ENCODE data around the gene NDUFA7. TPM values are rescaled to one million over a fixed set of nuclear protein-coding genes. Genes with fewer than 3 reads are reported as not detected.

NDUFA7 gene
- total RNA-seq, 4 donors from 2014 or later = 11.2 to 40.0 (median 18.6) TPM

DNA sequence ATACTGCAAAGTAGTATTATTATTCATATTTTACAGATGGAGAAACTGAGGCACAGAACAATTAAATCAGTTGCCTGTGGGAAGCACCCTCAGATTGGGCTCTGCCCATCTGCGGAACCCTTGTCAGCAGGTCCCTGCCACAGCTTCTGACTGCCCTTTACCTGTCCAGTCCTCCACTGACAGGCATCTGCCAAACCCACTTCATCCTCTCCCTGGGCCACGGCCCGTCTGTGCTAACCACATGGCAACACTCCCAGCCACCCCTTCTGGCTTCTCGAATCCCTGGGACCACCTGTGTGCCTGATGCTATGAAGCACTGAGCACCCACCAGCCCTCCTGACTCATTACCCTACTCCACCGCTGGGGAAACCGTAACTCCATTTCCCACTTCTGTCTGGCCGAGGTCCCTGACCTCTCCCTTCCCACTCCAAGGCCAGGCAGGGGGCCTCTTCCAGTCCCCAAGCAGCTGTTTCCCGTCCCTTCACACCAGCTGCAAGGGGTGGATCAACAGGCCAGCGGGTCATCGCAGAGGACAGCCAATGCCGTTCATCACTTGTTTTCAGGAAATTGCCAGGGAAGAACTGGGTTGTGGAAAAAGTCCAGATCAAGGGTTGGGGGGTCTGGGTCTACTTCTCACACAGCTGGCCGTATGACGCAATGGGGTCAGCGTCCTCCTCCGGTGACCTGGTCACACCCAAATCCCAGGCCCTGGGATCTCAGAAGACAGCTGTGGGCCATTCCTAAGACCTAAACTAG lies 19.3 kb upstream of the NDUFA7 start:
- DNase-seq = peak; percentile 30
- Histone ChIP-seq H3K27ac (peak overlapping the region in 2 of 4 donors; percentile 37 to 53), H3K4me1 (peaks cover 0 to 14% (median 9%) of the 10 kb centered on the region in 4 donors), H3K4me3 (no peak overlapping the region), H3K27me3 (peaks cover 80% of the 10 kb centered on the region), H3K36me3 (no peaks in the 10 kb centered on the region), H3K9me3 (no peaks in the 10 kb centered on the region)
- TF ChIP-seq EP300 (IDR thresholded peaks at IDR 0.05; ENCODE audit: low read depth) = peak; percentile 28
- TF ChIP-seq, protein P1, sequence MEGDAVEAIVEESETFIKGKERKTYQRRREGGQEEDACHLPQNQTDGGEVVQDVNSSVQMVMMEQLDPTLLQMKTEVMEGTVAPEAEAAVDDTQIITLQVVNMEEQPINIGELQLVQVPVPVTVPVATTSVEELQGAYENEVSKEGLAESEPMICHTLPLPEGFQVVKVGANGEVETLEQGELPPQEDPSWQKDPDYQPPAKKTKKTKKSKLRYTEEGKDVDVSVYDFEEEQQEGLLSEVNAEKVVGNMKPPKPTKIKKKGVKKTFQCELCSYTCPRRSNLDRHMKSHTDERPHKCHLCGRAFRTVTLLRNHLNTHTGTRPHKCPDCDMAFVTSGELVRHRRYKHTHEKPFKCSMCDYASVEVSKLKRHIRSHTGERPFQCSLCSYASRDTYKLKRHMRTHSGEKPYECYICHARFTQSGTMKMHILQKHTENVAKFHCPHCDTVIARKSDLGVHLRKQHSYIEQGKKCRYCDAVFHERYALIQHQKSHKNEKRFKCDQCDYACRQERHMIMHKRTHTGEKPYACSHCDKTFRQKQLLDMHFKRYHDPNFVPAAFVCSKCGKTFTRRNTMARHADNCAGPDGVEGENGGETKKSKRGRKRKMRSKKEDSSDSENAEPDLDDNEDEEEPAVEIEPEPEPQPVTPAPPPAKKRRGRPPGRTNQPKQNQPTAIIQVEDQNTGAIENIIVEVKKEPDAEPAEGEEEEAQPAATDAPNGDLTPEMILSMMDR (IDR thresholded peaks at IDR 0.05) = peak in 2 of 5 experiments; percentile 7 to 15
- TF ChIP-seq POLR2A (IDR thresholded peaks at IDR 0.05) = no peak
- peak; percentile 42 to 47 (median 44) for TF ChIP-seq POLR2AphosphoS5 (IDR thresholded peaks at IDR 0.05)
- intact Hi-C loops (cut with DNase I; ENCODE audit: low total_unique reads) (no loop called here), in situ Hi-C loops (cut with MboI; ENCODE audit: low pct_ligation_motif_present in 1 of 4, low pct_unique_long_range_greater_than_20kb in 1 of 4, low sequenced_read_pairs in 3 of 4) (no loop called here)
- 17% methylated on average over 15 of the region's 15 CpGs; no CpG with 5 or more reads in 1 of the 2 donors for WGBS, 2 donors (ENCODE audit: low coverage in 1 of 2)

DNA sequence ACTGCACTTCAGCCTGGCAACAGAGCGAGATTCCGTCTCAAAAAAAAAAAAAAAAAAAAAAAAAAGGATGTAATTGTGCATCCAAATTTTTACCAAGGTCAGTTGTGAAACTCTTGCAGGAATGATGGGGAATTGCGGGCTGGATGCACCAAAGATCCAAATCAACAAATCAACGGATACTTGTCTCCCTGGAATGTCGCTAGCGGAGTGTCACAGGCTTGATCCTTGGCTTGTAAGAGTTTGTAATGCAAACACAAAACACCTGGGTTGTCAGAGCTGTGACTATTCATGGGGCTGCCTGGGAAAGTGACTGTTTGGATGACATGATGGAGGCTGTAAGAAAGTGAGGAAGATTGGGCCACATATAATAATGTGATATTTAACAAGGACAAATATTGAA lies 17.7 kb upstream of the NDUFA7 start:
- DNase-seq = no peak
- no peaks in the 10 kb centered on the region for H3K9me3 ChIP-seq
- H3K36me3 ChIP-seq = no peaks in the 10 kb centered on the region
- H3K27me3 ChIP-seq = peaks cover 80% of the 10 kb centered on the region
- in situ Hi-C loops (cut with MboI; ENCODE audit: low pct_ligation_motif_present in 1 of 4, low pct_unique_long_range_greater_than_20kb in 1 of 4, low sequenced_read_pairs in 3 of 4) (no loop called here), intact Hi-C loops (cut with DNase I; ENCODE audit: low total_unique reads) (no loop called here)
- H3K4me3 ChIP-seq = no peak overlapping the region
- TF ChIP-seq POLR2A (IDR thresholded peaks at IDR 0.05) = no peak
- TF ChIP-seq, protein P1 (IDR thresholded peaks at IDR 0.05) = no peak
- no peak for TF ChIP-seq POLR2AphosphoS5 (IDR thresholded peaks at IDR 0.05)
- TF ChIP-seq EP300 (IDR thresholded peaks at IDR 0.05; ENCODE audit: low read depth) = no peak
- WGBS, 2 donors (ENCODE audit: low coverage in 1 of 2) = 80 to 100% methylated on average over 2 to 6 of the region's 6 CpGs
- H3K4me1 ChIP-seq = peaks cover 1 to 24% (median 19%) of the 10 kb centered on the region in 4 donors
- no peak overlapping the region for H3K27ac ChIP-seq

DNA sequence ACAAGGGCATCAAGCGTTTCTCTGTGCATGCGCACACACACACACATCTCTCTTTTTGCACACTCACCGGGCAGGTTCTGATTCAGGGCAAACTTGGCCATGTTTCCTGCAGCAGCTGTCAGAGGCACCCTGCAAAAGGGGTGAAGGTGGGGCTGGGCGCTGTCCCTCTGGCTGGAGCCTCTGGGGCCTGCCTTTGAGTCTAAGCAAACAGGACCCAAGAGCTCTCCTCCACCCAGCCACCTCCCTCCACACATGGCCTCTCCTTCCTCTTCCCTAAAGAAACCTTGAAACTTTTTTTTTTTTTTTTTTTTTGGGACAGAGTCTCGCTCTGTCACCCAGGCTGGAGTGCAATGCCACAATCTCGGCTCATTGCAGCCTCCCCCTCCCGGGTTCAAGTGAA lies 16.6 kb upstream of the NDUFA7 start:
- H3K4me1 ChIP-seq = peaks cover 4 to 28% (median 19%) of the 10 kb centered on the region in 4 donors
- H3K9me3 ChIP-seq = no peaks in the 10 kb centered on the region
- H3K4me3 ChIP-seq = no peak overlapping the region
- intact Hi-C loops (cut with DNase I; ENCODE audit: low total_unique reads) = no loop called here
- H3K36me3 ChIP-seq = no peaks in the 10 kb centered on the region
- H3K27ac ChIP-seq = no peak overlapping the region
- no peak for TF ChIP-seq POLR2A (IDR thresholded peaks at IDR 0.05)
- TF ChIP-seq, protein P1 (IDR thresholded peaks at IDR 0.05) = no peak
- no peak for TF ChIP-seq POLR2AphosphoS5 (IDR thresholded peaks at IDR 0.05)
- TF ChIP-seq EP300 (IDR thresholded peaks at IDR 0.05; ENCODE audit: low read depth) = no peak
- in situ Hi-C loops (cut with MboI; ENCODE audit: low pct_ligation_motif_present in 1 of 4, low pct_unique_long_range_greater_than_20kb in 1 of 4, low sequenced_read_pairs in 3 of 4) = no loop called here
- DNase-seq = peak; percentile 13
- peaks cover 80% of the 10 kb centered on the region for H3K27me3 ChIP-seq
- WGBS, 2 donors (ENCODE audit: low coverage in 1 of 2) = 45 to 60% methylated on average over 1 to 7 of the region's 7 CpGs

- H3K27me3 ChIP-seq = peaks cover 80% of the 10 kb centered on the region
- TF ChIP-seq, protein P1 (IDR thresholded peaks at IDR 0.05) = no peak
- no peak for TF ChIP-seq POLR2AphosphoS5 (IDR thresholded peaks at IDR 0.05)
- TF ChIP-seq EP300 (IDR thresholded peaks at IDR 0.05; ENCODE audit: low read depth) = no peak
- no peak for TF ChIP-seq POLR2A (IDR thresholded peaks at IDR 0.05)
Measured at GRCh38 chr19:8336660-8337059, 15.5 kb upstream of the NDUFA7 start.

More at GRCh38 chr19:8336660-8337059, 15.5 kb upstream of the NDUFA7 start:
- in situ Hi-C loops (cut with MboI; ENCODE audit: low pct_ligation_motif_present in 1 of 4, low pct_unique_long_range_greater_than_20kb in 1 of 4, low sequenced_read_pairs in 3 of 4) (no loop called here), intact Hi-C loops (cut with DNase I; ENCODE audit: low total_unique reads) (no loop called here)
- no peak overlapping the region for H3K27ac ChIP-seq
- no peak for DNase-seq
- H3K36me3 ChIP-seq = no peaks in the 10 kb centered on the region
- no peaks in the 10 kb centered on the region for H3K9me3 ChIP-seq
- WGBS, 2 donors (ENCODE audit: low coverage in 1 of 2) = 44 to 49% methylated on average over 5 to 8 of the region's 8 CpGs
- peaks cover 4 to 27% (median 17%) of the 10 kb centered on the region in 4 donors for H3K4me1 ChIP-seq
- no peak overlapping the region for H3K4me3 ChIP-seq
